AG04449 (cell line): ENCODE data around the gene TSPAN18.

Experiments
- CTCF ChIA-PET: fragments of 350-600 bp; formaldehyde crosslinking; extraction: SDS; loops from one replicate; lab custom pipeline; 2021; ENCODE audit warnings: antibody characterized with exemption; lab: Yijun Ruan, JAX
- POLR2A ChIA-PET: fragments of 400-600, 350-600 bp; formaldehyde crosslinking; extraction: SDS; loops from one replicate; lab custom pipeline; 2020; ENCODE audit warnings: antibody characterized with exemption, inconsistent platforms; lab: Yijun Ruan, JAX
- DNase-seq: peaks from one replicate; pipeline ENCODE4 v3.0.0-alpha.2; 2010; ENCODE audit warnings: low read depth, low spot score
- H3K4me3 ChIP-seq: 2 replicates; pipeline ENCODE4 v1.5.1; 2011; ENCODE audit warnings: low read depth, mild to moderate bottlenecking, control low read depth, low read length
- TF ChIP-seq, protein P1 (sequence below): IDR thresholded peaks from one replicate; pipeline ENCODE4 v1.5.1; 2011; ENCODE audit warnings: mild to moderate bottlenecking, moderate library complexity, low read length, control low read depth, inconsistent platforms; ENCODE audit not compliant: insufficient read depth; ENCODE audit errors: missing control alignments

The TSPAN18 gene

DNA sequence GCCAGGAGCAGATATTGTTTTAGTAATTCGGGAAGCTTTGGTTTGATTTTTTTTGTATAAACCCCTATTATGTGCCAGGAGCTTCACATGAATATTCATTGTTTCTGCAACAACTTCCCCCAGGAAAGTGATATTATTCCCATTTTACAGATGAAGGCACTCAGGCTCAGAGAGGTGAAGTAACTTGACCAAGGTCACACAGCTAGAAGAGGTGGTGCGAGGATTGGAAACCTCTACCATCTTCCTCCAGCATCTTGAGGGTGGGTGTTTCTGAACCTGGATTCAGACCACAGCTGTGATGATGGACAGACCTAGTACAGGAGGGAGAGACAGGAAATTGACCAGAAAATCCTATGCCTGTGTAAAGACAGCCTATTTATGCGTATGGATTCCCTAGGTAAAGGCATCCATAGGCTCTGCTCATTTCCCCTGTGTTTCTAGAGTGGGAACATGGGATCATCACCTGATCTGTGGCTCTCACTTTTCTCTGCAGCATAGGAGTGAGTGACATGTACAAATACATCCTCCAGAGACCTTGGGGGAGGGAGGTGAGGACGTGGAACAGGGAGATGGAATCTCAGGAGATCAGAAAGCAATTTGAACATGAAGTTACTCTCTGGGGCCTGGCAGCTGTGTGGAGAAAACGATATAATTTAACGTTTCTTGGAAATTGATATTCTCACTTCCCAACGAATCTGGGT lies 81.4 kb downstream of the TSPAN18 start:
- no peak overlapping the region for H3K4me3 ChIP-seq
- no peak for DNase-seq
- POLR2A ChIA-PET: interaction anchor here (0.6 kb wide), 1 partner anchor 451 kb away, joined by 3 read pairs; no protein-coding TSS in a partner anchor
- TF ChIP-seq, protein P1, sequence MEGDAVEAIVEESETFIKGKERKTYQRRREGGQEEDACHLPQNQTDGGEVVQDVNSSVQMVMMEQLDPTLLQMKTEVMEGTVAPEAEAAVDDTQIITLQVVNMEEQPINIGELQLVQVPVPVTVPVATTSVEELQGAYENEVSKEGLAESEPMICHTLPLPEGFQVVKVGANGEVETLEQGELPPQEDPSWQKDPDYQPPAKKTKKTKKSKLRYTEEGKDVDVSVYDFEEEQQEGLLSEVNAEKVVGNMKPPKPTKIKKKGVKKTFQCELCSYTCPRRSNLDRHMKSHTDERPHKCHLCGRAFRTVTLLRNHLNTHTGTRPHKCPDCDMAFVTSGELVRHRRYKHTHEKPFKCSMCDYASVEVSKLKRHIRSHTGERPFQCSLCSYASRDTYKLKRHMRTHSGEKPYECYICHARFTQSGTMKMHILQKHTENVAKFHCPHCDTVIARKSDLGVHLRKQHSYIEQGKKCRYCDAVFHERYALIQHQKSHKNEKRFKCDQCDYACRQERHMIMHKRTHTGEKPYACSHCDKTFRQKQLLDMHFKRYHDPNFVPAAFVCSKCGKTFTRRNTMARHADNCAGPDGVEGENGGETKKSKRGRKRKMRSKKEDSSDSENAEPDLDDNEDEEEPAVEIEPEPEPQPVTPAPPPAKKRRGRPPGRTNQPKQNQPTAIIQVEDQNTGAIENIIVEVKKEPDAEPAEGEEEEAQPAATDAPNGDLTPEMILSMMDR: no peak
- CTCF ChIA-PET: interaction anchor here (2.9 kb wide), 1 partner anchor 32 kb away, joined by 9 read pairs; no protein-coding TSS in a partner anchor

DNA sequence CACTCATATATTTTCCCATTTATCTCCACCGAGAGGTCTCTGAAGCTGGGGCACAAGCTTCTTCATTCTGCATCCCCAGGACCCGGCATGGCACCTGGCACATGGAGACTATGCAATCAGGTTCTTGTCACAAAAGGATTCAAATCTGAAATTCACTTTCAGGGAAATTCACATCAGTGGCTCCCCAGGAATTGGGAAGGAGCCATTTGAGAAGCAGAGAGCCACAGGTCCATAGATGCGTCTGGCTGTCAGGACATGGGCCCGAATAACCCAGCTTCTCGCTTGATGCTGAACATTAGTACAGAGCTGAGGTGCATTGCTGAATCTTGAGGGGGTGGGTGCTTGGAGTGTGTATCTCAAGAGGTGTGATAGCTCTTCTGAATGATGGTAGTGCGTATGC lies 82.5 kb downstream of the TSPAN18 start:
- POLR2A ChIA-PET: no interaction called here
- DNase-seq: no peak
- TF ChIP-seq, protein P1: no peak

DNA sequence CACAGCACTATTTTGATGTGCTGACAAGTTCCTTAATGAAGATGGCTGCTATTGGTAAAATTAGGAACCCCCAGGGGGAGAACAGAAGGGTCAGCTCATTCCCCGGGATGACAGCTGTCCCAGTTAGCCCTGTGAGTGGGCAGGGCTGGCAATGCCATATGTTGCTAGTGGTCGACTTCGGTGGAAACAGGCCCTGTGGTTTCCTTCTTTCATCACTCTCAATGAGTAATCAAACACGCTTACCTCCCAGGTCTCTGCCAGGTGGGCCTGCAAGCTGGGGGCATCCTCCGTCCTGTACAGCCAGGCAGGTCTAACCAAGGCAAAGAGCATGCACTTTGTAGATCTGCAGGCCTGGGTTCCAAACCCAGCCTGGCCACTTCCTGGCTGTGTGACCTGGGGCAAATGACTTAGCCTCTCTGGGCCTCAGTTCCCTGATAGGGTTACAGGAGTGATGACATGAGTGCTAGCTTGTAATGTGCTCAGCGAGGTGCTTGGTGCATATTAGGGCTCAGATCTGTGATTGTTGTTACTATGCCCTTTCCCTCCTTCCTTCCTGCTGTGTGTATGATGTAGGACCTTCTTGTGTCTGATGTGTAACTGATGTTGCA lies 85.2 kb downstream of the TSPAN18 start:
- no peak for DNase-seq
- ChIA-PET CTCF (no interaction called here), POLR2A (no interaction called here)
- H3K4me3 ChIP-seq: no peak overlapping the region
- TF ChIP-seq, protein P1: no peak

More for the DNA sequence above, 82.5 kb downstream of the TSPAN18 start:
- CTCF ChIA-PET: interaction anchor here (2.9 kb wide), 1 partner anchor 33 kb away, joined by 9 read pairs; no protein-coding TSS in a partner anchor
- H3K4me3 ChIP-seq: no peak overlapping the region

DNA sequence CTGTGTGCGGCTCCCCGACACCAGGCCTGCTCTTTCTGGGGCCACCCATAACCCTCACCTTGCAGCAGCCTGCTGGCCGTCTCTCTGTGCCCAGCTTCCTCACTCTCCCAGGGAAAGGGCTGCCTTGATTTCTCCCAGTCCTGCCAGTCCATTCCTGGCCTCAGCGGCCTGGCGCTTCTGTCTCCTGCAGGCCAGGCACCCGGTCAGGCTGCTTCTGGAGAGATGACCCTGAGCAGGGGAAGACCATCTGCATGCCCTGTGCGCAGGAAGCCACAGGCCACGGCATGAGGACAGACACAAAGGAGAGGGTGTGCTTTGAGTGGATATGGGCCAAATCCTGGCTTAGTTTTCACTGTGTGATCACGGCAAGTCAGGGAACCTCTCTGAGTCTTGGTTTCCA lies 86.2 kb downstream of the TSPAN18 start:
- no peak overlapping the region for H3K4me3 ChIP-seq
- TF ChIP-seq, protein P1: no peak
- POLR2A ChIA-PET: no interaction called here
- CTCF ChIA-PET: no interaction called here
- no peak for DNase-seq

DNA sequence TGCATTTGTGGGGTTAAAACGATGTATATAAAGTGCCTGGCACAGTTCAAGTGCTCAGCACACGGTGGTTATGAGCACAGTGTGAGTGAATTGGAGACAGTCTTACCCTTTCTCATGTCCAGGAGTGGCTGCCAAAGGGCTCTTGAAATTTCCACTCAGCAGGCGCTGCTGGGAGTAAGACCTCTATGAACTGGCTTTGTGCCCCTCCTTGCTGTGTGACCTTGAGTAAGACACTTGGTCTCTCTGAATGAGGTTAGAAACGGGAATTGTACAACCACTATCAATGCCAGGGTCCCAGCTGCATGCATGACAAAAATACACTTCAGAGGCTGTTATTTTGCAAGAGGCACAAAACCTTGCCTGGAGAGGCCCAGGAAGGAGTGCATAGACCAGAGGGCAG lies 86.6 kb downstream of the TSPAN18 start:
- TF ChIP-seq, protein P1: no peak
- H3K4me3 ChIP-seq: no peak overlapping the region
- DNase-seq: no peak
- ChIA-PET POLR2A (no interaction called here), CTCF (no interaction called here)

DNA sequence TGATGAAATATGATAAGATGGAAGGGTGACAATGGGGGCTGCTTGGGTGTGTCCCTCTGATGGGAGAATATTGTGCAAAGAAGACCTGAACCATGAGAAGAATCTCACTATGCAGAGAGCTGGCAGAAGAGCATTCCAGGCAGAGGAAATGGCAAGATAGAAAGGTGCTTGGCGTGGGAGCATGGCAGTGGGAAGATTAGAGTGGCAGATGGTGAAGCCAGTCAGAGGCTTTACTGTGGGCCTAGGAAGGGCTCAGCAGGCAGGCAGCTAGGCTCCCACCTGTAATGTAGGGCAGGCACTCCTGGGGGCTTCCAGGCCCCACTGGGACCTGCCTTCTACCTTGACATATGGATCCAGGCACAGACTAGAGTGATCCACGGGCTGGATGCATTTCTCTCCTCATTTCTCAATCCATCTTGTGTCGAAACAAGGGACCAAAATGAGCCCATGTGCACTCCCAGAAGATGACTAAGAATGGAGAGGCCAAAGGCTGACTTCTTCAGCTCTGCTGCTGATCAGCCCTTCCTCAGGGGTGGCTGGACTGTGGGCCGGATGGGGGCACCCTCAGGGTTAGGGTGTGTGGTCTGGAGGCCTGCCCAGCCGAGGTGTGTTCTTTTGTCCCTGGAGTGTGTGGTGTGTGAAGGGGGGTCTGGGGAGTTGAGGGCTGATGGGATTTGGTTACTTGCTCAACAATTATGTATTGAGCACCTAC lies 88.3 kb downstream of the TSPAN18 start:
- no peak for DNase-seq
- H3K4me3 ChIP-seq: no peak overlapping the region
- TF ChIP-seq, protein P1: no peak
- CTCF ChIA-PET: interaction anchor here (0.9 to 1.3 kb wide), 4 partner anchors 8 to 80 kb away, joined by 3 to 4 read pairs (median 3); no protein-coding TSS in a partner anchor
- POLR2A ChIA-PET: no interaction called here
